GM12878 (cell line): ENCODE data around the gene DQX1. TPM values are rescaled to one million over a fixed set of nuclear protein-coding genes. Genes with fewer than 3 reads are reported as not detected.

Experiments used
- ASH2L ChIP-seq: fragments of 300-600, 200-600 bp; sonication (generic); IDR thresholded peaks from 2 replicates; pipeline ENCODE4 v1.6.1; 2017; ENCODE audit warnings: low read depth, mild to moderate bottlenecking, borderline replicate concordance
- BHLHE40 ChIP-seq, 2 experiments: fragments of 450-650 bp in 1 of 2; IDR thresholded peaks; 2 replicates each; pipeline ENCODE4 v1.6.1; 2011 to 2017; ENCODE audit warnings: low read depth in 2 of 2, borderline replicate concordance in 1 of 2, improper control_type of control experiment in 1 of 2, low read length in 1 of 2, mild to moderate bottlenecking in 1 of 2
- CEBPZ ChIP-seq: fragments of 150-350 bp; IDR thresholded peaks from 2 replicates; pipeline ENCODE4 v1.6.1; 2016; ENCODE audit warnings: low read depth, low read length
- CHD1 ChIP-seq: IDR thresholded peaks from 2 replicates; pipeline ENCODE4 v1.6.1; 2012; ENCODE audit warnings: low read depth, low read length, improper control_type of control experiment
- EED ChIP-seq: sonication (generic); IDR thresholded peaks from 2 replicates; pipeline ENCODE4 v1.6.1; 2016; ENCODE audit warnings: antibody characterized with exemption, low read depth
- EGR1 ChIP-seq, 2 experiments: IDR thresholded peaks; 1 replicate in 1 of 2; 2 replicates in 1 of 2; pipeline ENCODE4 v1.6.1; 2011 to 2012; ENCODE audit warnings: low read depth in 2 of 2, low read length in 2 of 2, borderline replicate concordance in 1 of 2, mild to moderate bottlenecking in 1 of 2, moderate library complexity in 1 of 2
- ESRRA ChIP-seq: IDR thresholded peaks from 2 replicates; pipeline ENCODE4 v1.6.1; 2012; ENCODE audit warnings: mild to moderate bottlenecking, low read length, improper control_type of control experiment
- EZH2 ChIP-seq: IDR thresholded peaks from 2 replicates; pipeline ENCODE4 v1.6.1; 2012; ENCODE audit warnings: low read depth, mild to moderate bottlenecking, control low read depth, inconsistent platforms, low read length, borderline replicate concordance; ENCODE audit not compliant: control insufficient read depth
- FOXM1 ChIP-seq: IDR thresholded peaks from 2 replicates; pipeline ENCODE4 v1.6.1; 2012; ENCODE audit warnings: low read depth, mild to moderate bottlenecking, inconsistent platforms, low read length, moderate library complexity
- GABPA ChIP-seq: IDR thresholded peaks from 2 replicates; pipeline ENCODE4 v1.6.1; 2014; ENCODE audit warnings: antibody characterized with exemption, low read depth, mild to moderate bottlenecking, inconsistent platforms
- HDGF ChIP-seq: fragments of 450-650 bp; IDR thresholded peaks from 2 replicates; pipeline ENCODE4 v1.6.1; 2016; ENCODE audit warnings: antibody characterized with exemption
- IRF3 ChIP-seq: fragments of 450-650 bp; IDR thresholded peaks from 2 replicates; pipeline ENCODE4 v1.6.1; 2014; ENCODE audit warnings: mild to moderate bottlenecking
- LARP7 ChIP-seq: fragments of 450-650 bp; IDR thresholded peaks from 2 replicates; pipeline ENCODE4 v1.6.1; 2017; ENCODE audit warnings: mild to moderate bottlenecking
- MEF2B ChIP-seq: fragments of 450-650 bp; IDR thresholded peaks from 2 replicates; pipeline ENCODE4 v1.6.1; 2018; ENCODE audit warnings: mild to moderate bottlenecking, moderate library complexity; ENCODE audit not compliant: partially characterized antibody, poor library complexity, severe bottlenecking
- NFXL1 ChIP-seq: fragments of 450-650 bp; IDR thresholded peaks from 2 replicates; pipeline ENCODE4 v1.6.1; 2017; ENCODE audit warnings: antibody characterized with exemption, mild to moderate bottlenecking, borderline replicate concordance
- NFYB ChIP-seq: IDR thresholded peaks from 2 replicates; pipeline ENCODE4 v1.6.1; 2011; ENCODE audit warnings: low read depth, mild to moderate bottlenecking, low read length, improper control_type of control experiment, moderate library complexity; ENCODE audit not compliant: insufficient read depth
- RBBP5 ChIP-seq: fragments of 200-600 bp; sonication (generic); conservative IDR thresholded peaks from 2 replicates; pipeline ENCODE4 v1.6.1; 2016
- RUNX3 ChIP-seq: IDR thresholded peaks from 2 replicates; pipeline ENCODE4 v1.6.1; 2012; ENCODE audit warnings: low read length, inconsistent platforms
- SRF ChIP-seq, 2 experiments: IDR thresholded peaks; 2 replicates each; pipeline ENCODE4 v1.6.1; 2011; ENCODE audit warnings: low read depth in 2 of 2, low read length in 2 of 2, mild to moderate bottlenecking in 1 of 2, moderate library complexity in 1 of 2
- STAT1 ChIP-seq: fragments of 450-650 bp; conservative IDR thresholded peaks from 2 replicates; pipeline ENCODE4 v1.6.1; 2014; ENCODE audit warnings: antibody characterized with exemption, mild to moderate bottlenecking
- YBX1 ChIP-seq: fragments of 450-650 bp; IDR thresholded peaks from 2 replicates; pipeline ENCODE4 v1.6.1; 2016; ENCODE audit warnings: antibody characterized with exemption
- ZNF24 ChIP-seq: fragments of 450-650 bp; IDR thresholded peaks from 2 replicates; pipeline ENCODE4 v1.6.1; 2017; ENCODE audit warnings: antibody characterized with exemption, mild to moderate bottlenecking
- ZNF687 ChIP-seq: fragments of 450-650 bp; IDR thresholded peaks from 2 replicates; pipeline ENCODE4 v1.6.1; 2017; ENCODE audit warnings: mild to moderate bottlenecking, moderate library complexity
- polyA plus RNA-seq, 11 experiments: library from polyadenylated mRNA; depleted of rRNA in 4 of 11; unstranded in 6 of 11; stranded (reverse) in 5 of 11; fragments of >200 nt; fragmentation: Nextera tagmentation in 4 of 11; fragmentation: Illumina TruSeq in 1 of 11; extraction: Ambion mirVana in 4 of 11; extraction: Trizol in 1 of 11; gene quantifications; 1 replicate in 1 of 11; 2 replicates in 10 of 11; pipeline versions ENCODE4 v1.2.1 to v1.2.3, GENCODE V29; 2011 to 2016; ENCODE audit warnings: inconsistent platforms in 2 of 11, missing spikeins in 2 of 11, low read depth in 1 of 11
- total RNA-seq, 4 experiments: library from RNA; depleted of rRNA in 3 of 4; stranded (reverse); fragments of >200 nt in 3 of 4; fragmentation: Illumina TruSeq in 1 of 4; extraction: Trizol in 1 of 4; gene quantifications; 2 replicates each; pipeline versions ENCODE4 v1.2.1 to v1.2.3, GENCODE V29; 2013 to 2021

Gene DQX1
- total and polyA plus RNA-seq, 10 of the 15 experiments (the other 5 are each of a cell fraction or from before 2014, with no cell fraction given), result 0.34 to 2.1 (median 0.86) TPM

- TF ChIP-seq MEF2B, result peak; percentile 18
- TF ChIP-seq YBX1, result no peak
- TF ChIP-seq EGR1 (IDR thresholded peaks at IDR 0.05; ENCODE audit: borderline replicate concordance in 1 of 2, low read depth in 2 of 2, low read length in 2 of 2), result peak in 1 of 2 experiments; percentile 21; a peak in 1 of 3 replicates
- no peak for TF ChIP-seq FOXM1
- TF ChIP-seq BHLHE40 (IDR thresholded peaks at IDR 0.05; ENCODE audit: borderline replicate concordance in 1 of 2, low read depth in 2 of 2, low read length in 1 of 2), result peak; percentile 86 to 94
- no peak for TF ChIP-seq LARP7
- peak; percentile 61; the same call in 1 of the 2 replicates for TF ChIP-seq EED
- no peak for TF ChIP-seq ASH2L
- no peak for TF ChIP-seq HDGF
- TF ChIP-seq ESRRA, result no peak
- TF ChIP-seq ZNF24, result no peak
- TF ChIP-seq GABPA, result no peak
- no peak for TF ChIP-seq IRF3
- TF ChIP-seq CHD1, result no peak
- no peak for TF ChIP-seq NFXL1
- peak; percentile 77 for TF ChIP-seq ZNF687
- TF ChIP-seq RUNX3, result no peak
- no peak for TF ChIP-seq NFYB
- TF ChIP-seq STAT1, result no peak
- no peak for TF ChIP-seq CEBPZ
- no peak for TF ChIP-seq SRF (IDR thresholded peaks at IDR 0.05; ENCODE audit: low read depth in 2 of 2, low read length in 2 of 2)
- no peak for TF ChIP-seq RBBP5
- TF ChIP-seq EZH2, result no peak
Observed at GRCh38 chr2:74502720-74503505, 23.1 kb downstream of the DQX1 start (continued).
